Ishikawa (cell line): ENCODE results near the gene PLXNB2.

Experiments
- CEBPB ChIP-seq: IDR thresholded peaks from 2 replicates; pipeline ENCODE4 v1.6.1; 2012
- CREB1 ChIP-seq: IDR thresholded peaks from 2 replicates; pipeline ENCODE4 v1.6.1; 2012; ENCODE audit warnings: low read depth
- EGR1 ChIP-seq: IDR thresholded peaks from 2 replicates; pipeline ENCODE4 v1.6.1; 2012
- EP300 ChIP-seq: IDR thresholded peaks from 2 replicates; pipeline ENCODE4 v1.6.1; 2012; ENCODE audit warnings: borderline replicate concordance
- FOXM1 ChIP-seq: IDR thresholded peaks from 2 replicates; pipeline ENCODE4 v1.6.1; 2012; ENCODE audit warnings: low read depth, borderline replicate concordance
- MAX ChIP-seq: IDR thresholded peaks from 2 replicates; pipeline ENCODE4 v1.6.1; 2012
- NFIC ChIP-seq: IDR thresholded peaks from 2 replicates; pipeline ENCODE4 v1.6.1; 2012
- RAD21 ChIP-seq: IDR thresholded peaks from 2 replicates; pipeline ENCODE4 v1.6.1; 2012; ENCODE audit warnings: low read depth
- REST ChIP-seq: IDR thresholded peaks from 2 replicates; pipeline ENCODE4 v1.6.1; 2012; ENCODE audit warnings: low read depth, mild to moderate bottlenecking
- TAF1 ChIP-seq: IDR thresholded peaks from 2 replicates; pipeline ENCODE4 v1.6.1; 2012; ENCODE audit warnings: low read depth, mild to moderate bottlenecking
- TCF12 ChIP-seq: IDR thresholded peaks from 2 replicates; pipeline ENCODE4 v1.6.1; 2012; ENCODE audit warnings: low read depth
- TEAD4 ChIP-seq: IDR thresholded peaks from 2 replicates; pipeline ENCODE4 v1.6.1; 2012
- YY1 ChIP-seq: IDR thresholded peaks from 2 replicates; pipeline ENCODE4 v1.6.1; 2012; ENCODE audit warnings: low read depth
- ZBTB7A ChIP-seq: IDR thresholded peaks from 2 replicates; pipeline ENCODE4 v1.6.1; 2012; ENCODE audit warnings: low read depth
- TF ChIP-seq, protein P1 (sequence below): IDR thresholded peaks from 2 replicates; pipeline ENCODE4 v1.6.1; 2012

The PLXNB2 gene

DNA sequence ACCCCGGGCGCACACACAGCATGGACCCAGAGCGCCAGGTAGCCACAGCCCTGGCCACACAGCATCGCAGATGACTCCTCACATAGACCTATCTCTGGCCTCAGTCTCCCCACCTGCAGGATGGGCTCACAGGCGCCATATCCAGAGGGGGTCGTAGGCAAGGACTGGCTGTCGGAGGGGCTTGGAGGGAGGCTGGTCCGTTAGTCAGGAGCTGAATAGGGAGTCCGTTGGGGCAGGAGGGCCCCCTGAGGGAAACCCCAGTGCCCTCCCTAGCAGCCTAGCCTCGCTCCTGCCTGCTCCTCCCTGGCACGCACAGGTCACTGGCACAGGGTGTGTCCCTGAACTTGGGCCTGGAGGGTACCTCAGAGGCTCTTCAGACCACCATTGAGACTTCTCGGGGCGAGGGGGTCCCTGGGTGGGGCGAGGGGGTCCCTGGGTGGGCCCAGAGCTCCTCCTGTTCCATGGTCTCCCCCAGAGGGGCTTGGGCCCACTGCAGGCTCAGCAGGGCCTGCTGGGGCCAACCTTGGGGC, 2.0 kb downstream of the PLXNB2 start:
- no peak for TF ChIP-seq EP300
- TF ChIP-seq RAD21, result no peak
- TF ChIP-seq MAX, result no peak
- TF ChIP-seq, protein P1, sequence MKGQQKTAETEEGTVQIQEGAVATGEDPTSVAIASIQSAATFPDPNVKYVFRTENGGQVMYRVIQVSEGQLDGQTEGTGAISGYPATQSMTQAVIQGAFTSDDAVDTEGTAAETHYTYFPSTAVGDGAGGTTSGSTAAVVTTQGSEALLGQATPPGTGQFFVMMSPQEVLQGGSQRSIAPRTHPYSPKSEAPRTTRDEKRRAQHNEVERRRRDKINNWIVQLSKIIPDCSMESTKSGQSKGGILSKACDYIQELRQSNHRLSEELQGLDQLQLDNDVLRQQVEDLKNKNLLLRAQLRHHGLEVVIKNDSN, result no peak
- no peak for TF ChIP-seq TEAD4
- TF ChIP-seq FOXM1, result no peak
- TF ChIP-seq CREB1, result no peak
- no peak for TF ChIP-seq TCF12
- no peak; the same call in 1 of the 2 replicates for TF ChIP-seq ZBTB7A

DNA sequence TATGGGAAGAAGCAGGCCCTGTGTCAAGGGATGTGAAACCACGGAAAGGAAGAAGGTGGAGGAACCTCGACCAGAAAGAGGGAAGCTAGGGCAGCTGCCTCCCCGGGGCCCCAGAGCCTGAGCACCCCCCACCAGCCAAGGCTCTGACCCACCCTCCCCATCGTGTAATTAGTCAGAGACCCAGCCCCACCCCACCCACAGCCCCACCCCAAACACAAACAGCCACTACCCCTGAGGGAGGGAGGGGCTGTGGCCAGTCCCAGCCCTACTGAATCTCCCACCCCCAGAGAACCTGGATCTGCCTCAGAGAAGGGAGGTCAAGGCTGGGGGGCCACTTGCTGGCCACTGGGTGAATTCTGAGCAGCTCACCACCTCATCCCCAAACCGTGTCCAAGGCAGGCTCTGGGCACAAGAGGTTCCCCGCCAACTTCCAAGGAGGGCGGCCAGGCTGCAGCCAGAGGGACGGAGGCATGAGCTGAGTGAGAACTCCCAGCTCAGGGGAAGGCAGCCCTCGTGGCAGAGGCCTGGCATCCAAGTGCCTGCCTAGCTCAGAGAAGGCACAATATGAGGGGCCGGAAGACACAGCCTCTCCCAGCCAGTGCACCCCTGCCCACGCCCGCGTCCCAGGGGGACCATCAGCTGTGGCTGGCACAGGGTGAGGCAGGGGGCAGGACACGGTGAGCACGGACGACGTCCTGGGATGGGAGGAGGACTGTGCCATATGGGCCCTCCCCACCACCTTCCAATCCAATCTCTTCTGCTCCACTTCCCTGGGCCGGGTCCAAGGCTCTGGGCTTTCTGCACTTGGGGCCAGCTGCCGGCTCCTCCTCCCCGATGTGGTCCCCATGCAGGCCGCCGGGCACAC, 2.7 kb downstream of the PLXNB2 start:
- TF ChIP-seq, protein P1, result no peak
- peak; percentile 16; the same call in 1 of the 2 replicates for TF ChIP-seq TCF12
- peak; percentile 27; the same call in 1 of the 2 replicates for TF ChIP-seq NFIC

GRCh38 chr22:50303848-50304527, 3.5 kb downstream of the PLXNB2 start:
- TF ChIP-seq NFIC (0 out of 2 replicates have a peak, but pooled peaks have one; percentile 14), FOXM1 (no peak)

GRCh38 chr22:50303515-50303847, 4.0 kb downstream of the PLXNB2 start:
- TF ChIP-seq FOXM1, result no peak
- TF ChIP-seq TEAD4, result no peak
- no peak for TF ChIP-seq NFIC
- no peak for TF ChIP-seq EP300
- TF ChIP-seq CREB1, result no peak
- no peak for TF ChIP-seq MAX
- TF ChIP-seq, protein P1, result no peak
- no peak; the same call in 1 of the 2 replicates for TF ChIP-seq ZBTB7A
- TF ChIP-seq EGR1, result no peak
- no peak for TF ChIP-seq REST
- TF ChIP-seq TCF12, result no peak

DNA sequence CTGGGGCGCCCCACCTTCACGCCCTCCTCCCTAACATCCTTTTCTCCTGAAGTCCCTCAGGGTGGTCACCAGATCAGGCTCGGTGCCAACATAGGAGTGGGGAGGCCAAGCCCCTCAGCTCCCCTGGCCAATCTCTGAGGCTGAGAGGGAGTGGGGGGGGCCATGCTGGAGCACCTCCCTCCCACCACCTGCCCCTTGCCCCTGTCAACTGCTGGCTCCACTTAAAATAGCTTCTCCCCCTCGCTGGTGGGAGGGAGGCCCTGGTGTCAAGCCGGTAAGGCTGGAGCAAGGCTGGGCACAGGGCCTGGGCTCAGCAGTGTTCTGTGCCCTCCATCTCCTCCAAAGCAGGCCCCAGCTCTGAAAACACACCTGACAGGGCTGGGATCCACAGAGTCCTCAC, 4.9 kb downstream of the PLXNB2 start:
- TF ChIP-seq, protein P1, result no peak
- TF ChIP-seq CEBPB, result no peak
- TF ChIP-seq TCF12, result no peak
- TF ChIP-seq YY1, result no peak
- no peak for TF ChIP-seq RAD21
- no peak for TF ChIP-seq REST
- no peak for TF ChIP-seq TAF1
- TF ChIP-seq CREB1, result no peak
- TF ChIP-seq NFIC, result no peak
- no peak for TF ChIP-seq TEAD4
- no peak for TF ChIP-seq EP300
- TF ChIP-seq EGR1, result no peak
- no peak for TF ChIP-seq MAX
- TF ChIP-seq FOXM1, result no peak
- TF ChIP-seq ZBTB7A, result no peak
